CD4-positive, alpha-beta T cell treated with Interleukin-12 subunit alpha and Interleukin-12 subunit beta, for 1 hour (primary cell): Measurements from ENCODE around the gene HTT.

Experiments
- DNase-seq: peaks from one replicate; pipeline ENCODE4 v3.0.0-alpha.2; 2020

HTT gene

GRCh38 chr4:3253808-3254207 lies 179.3 kb downstream of the HTT start:
- DNase-seq, result no peak

GRCh38 chr4:3254302-3255131 lies 180.0 kb downstream of the HTT start:
- DNase-seq, result no peak

GRCh38 chr4:3255611-3256186 lies 181.2 kb downstream of the HTT start:
- DNase-seq, result no peak

- DNase-seq, result no peak
Observed at GRCh38 chr4:3256230-3257102, 182.0 kb downstream of the HTT start.

- DNase-seq, result no peak
Observed at GRCh38 chr4:3257103-3257555, 182.6 kb downstream of the HTT start.

GRCh38 chr4:3257556-3258482 lies 183.3 kb downstream of the HTT start:
- no peak for DNase-seq

GRCh38 chr4:3261411-3262207 lies 187.1 kb downstream of the HTT start:
- DNase-seq, result no peak

GRCh38 chr4:3262208-3263052 lies 187.9 kb downstream of the HTT start:
- no peak for DNase-seq

GRCh38 chr4:3263053-3263875 lies 188.8 kb downstream of the HTT start:
- no peak for DNase-seq

- DNase-seq, result no peak
Observed at GRCh38 chr4:3263876-3264193, 189.4 kb downstream of the HTT start.

- DNase-seq, result no peak
Observed at GRCh38 chr4:3266076-3266475, 191.6 kb downstream of the HTT start.

- DNase-seq, result no peak
Observed at GRCh38 chr4:3267576-3268394, 193.3 kb downstream of the HTT start.

GRCh38 chr4:3268395-3269104 lies 194.1 kb downstream of the HTT start:
- DNase-seq, result no peak

- no peak for DNase-seq
Observed at GRCh38 chr4:3269105-3269927, 194.8 kb downstream of the HTT start.

GRCh38 chr4:3269991-3270611 lies 195.6 kb downstream of the HTT start:
- DNase-seq, result no peak

GRCh38 chr4:3271131-3271530 lies 196.7 kb downstream of the HTT start:
- DNase-seq, result no peak

GRCh38 chr4:3276986-3277385 lies 202.5 kb downstream of the HTT start:
- no peak for DNase-seq
